Esophagus muscularis mucosa (tissue), 4 donors: ENCODE measurements around the gene PHYHD1. TPM values are rescaled to one million over a fixed set of nuclear protein-coding genes. Genes with fewer than 3 reads are reported as not detected.

Experiments
- DNase-seq: peaks from one replicate; pipeline ENCODE4 v3.0.0-alpha.2; 2017; ENCODE audit errors: extremely low spot score
- H3K27ac ChIP-seq, 4 donors: fragments of 200-600 bp; sonication (generic); replicated peaks in 1 of 4; 1 replicate in 3 of 4; 2 replicates in 1 of 4; pipeline ENCODE4 v1.5.1; 2016 to 2019; ENCODE audit warnings: mild to moderate bottlenecking in 1 of 4
- H3K27me3 ChIP-seq, 4 donors: fragments of 200-600 bp; sonication (generic); one replicate each; pipeline versions ENCODE4 v1.5.1 to v1.6.0; 2016 to 2019
- H3K36me3 ChIP-seq, 4 donors: fragments of 200-600 bp; sonication (generic); one replicate each; pipeline ENCODE4 v1.5.1; 2016 to 2019
- H3K4me1 ChIP-seq, 4 donors: fragments of 200-600 bp; sonication (generic); one replicate each; pipeline ENCODE4 v1.5.1; 2016 to 2019
- H3K4me3 ChIP-seq, 4 donors: fragments of 200-600 bp; sonication (generic); 1 replicate in 2 of 4; 2 replicates in 2 of 4; pipeline ENCODE4 v1.5.1; 2016 to 2019; ENCODE audit warnings: mild to moderate bottlenecking in 4 of 4, moderate library complexity in 1 of 4
- H3K9me3 ChIP-seq, 4 donors: fragments of 200-600 bp; sonication (generic); 1 replicate in 3 of 4; 2 replicates in 1 of 4; pipeline ENCODE4 v1.5.1; 2016 to 2019
- EP300 ChIP-seq: sonication (generic); formaldehyde crosslinking; IDR thresholded peaks from one replicate; pipeline ENCODE4 v1.6.1; 2017; ENCODE audit warnings: antibody characterized with exemption
- POLR2A ChIP-seq: fragments of 450-650 bp; IDR thresholded peaks from one replicate; pipeline ENCODE4 v1.6.1; 2017; ENCODE audit warnings: antibody characterized with exemption, moderate library complexity, mild to moderate bottlenecking, low read depth
- POLR2AphosphoS5 ChIP-seq, 2 donors: sonication (generic); formaldehyde crosslinking; IDR thresholded peaks; one replicate each; pipeline ENCODE4 v1.6.1; 2017; ENCODE audit warnings: antibody characterized with exemption in 2 of 2
- WGBS: methylation state at CpG from one replicate; pipeline ENCODE4 v1.1.5; 2018; 5-methylcytosine and 5-hydroxymethylcytosine counted together
- intact Hi-C: fragments of 100-400 bp; cut with DNase I; formaldehyde crosslinking; loops from one replicate; pipeline ENCODE4 v1.15.1; 2023
- total RNA-seq, 4 donors: library from RNA; depleted of rRNA; stranded (reverse); fragments of >200 nt; gene quantifications; one replicate each; pipeline versions ENCODE4 v1.1.0 to v1.2.1, GENCODE V29; 2016
- TF ChIP-seq, protein P1 (sequence below), 3 experiments: fragments of 200-600 bp in 2 of 3; fragments of 450-650 bp in 1 of 3; sonication (generic) in 2 of 3; IDR thresholded peaks; one replicate each; pipeline ENCODE4 v1.5.1; 2017 to 2019; ENCODE audit warnings: antibody characterized with exemption in 3 of 3, mild to moderate bottlenecking in 2 of 3, moderate library complexity in 1 of 3

The PHYHD1 gene
- total RNA-seq, 4 donors from 2014 or later, result 10.4 to 22.3 (median 12.0) TPM

DNA sequence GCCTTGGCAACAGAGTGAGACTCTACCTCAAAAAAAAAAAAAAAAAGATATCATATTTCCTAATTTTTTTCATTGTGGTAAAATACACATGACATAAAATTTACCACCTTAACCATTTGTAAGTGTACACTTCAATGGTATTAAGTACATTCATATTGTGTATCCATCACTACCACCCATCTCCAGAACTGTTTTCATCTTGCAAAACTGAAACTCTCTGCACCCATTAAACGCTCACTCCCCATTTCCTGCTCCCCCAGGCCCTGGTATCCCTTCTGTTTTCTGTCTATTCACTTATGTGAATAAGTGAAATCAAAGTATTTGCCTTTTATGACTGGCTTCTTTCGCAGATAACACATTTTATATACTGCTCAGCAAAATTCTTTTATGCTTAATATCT is 26.0 kb upstream of the PHYHD1 start:
- Histone ChIP-seq H3K4me1 (peaks cover 46 to 67% (median 58%) of the 10 kb centered on the region in 4 donors), H3K4me3 (no peak overlapping the region), H3K27ac (no peak overlapping the region), H3K9me3 (no peaks in the 10 kb centered on the region), H3K27me3 (no peaks in the 10 kb centered on the region), H3K36me3 (peaks cover 7 to 86% (median 66%) of the 10 kb centered on the region in 4 donors)
- DNase-seq, result no peak
- intact Hi-C loops, result no loop called here
- WGBS, result 82% methylated on average over 2 of the region's 2 CpGs
- TF ChIP-seq POLR2AphosphoS5 (IDR thresholded peaks at IDR 0.05) (no peak), EP300 (no peak)
- TF ChIP-seq, protein P1, sequence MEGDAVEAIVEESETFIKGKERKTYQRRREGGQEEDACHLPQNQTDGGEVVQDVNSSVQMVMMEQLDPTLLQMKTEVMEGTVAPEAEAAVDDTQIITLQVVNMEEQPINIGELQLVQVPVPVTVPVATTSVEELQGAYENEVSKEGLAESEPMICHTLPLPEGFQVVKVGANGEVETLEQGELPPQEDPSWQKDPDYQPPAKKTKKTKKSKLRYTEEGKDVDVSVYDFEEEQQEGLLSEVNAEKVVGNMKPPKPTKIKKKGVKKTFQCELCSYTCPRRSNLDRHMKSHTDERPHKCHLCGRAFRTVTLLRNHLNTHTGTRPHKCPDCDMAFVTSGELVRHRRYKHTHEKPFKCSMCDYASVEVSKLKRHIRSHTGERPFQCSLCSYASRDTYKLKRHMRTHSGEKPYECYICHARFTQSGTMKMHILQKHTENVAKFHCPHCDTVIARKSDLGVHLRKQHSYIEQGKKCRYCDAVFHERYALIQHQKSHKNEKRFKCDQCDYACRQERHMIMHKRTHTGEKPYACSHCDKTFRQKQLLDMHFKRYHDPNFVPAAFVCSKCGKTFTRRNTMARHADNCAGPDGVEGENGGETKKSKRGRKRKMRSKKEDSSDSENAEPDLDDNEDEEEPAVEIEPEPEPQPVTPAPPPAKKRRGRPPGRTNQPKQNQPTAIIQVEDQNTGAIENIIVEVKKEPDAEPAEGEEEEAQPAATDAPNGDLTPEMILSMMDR (IDR thresholded peaks at IDR 0.05), result no peak

DNA sequence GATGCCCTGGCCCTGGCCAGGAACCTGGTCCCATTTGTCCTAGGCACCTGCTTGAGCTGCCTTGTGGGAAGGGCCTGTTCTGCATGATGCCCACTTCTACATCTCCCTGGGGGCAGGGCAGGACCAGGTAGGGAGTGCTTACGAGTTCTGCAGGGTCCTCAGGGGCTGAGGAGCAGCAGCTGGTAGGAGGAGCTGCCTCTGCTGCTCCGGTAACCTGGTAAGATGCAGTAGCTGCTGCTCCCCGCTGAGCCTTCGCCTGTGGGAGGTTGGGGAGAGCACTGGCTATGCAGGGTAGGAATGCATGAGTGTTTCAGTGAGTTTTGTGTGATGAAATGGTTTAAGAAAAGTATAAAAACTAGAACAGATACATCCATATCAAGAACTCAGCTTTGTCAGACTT is 25.2 kb upstream of the PHYHD1 start:
- WGBS, result 61% methylated on average over 4 of the region's 4 CpGs
- Histone ChIP-seq H3K9me3 (no peaks in the 10 kb centered on the region), H3K4me3 (no peak overlapping the region), H3K36me3 (peaks cover 7 to 84% (median 63%) of the 10 kb centered on the region in 4 donors), H3K27ac (no peak overlapping the region), H3K4me1 (peaks cover 53 to 63% (median 58%) of the 10 kb centered on the region in 4 donors), H3K27me3 (no peaks in the 10 kb centered on the region)
- intact Hi-C loops, result no loop called here
- DNase-seq, result no peak
- TF ChIP-seq POLR2AphosphoS5 (IDR thresholded peaks at IDR 0.05) (no peak), EP300 (no peak), POLR2A (no peak)
- TF ChIP-seq, protein P1 (IDR thresholded peaks at IDR 0.05), result no peak

DNA sequence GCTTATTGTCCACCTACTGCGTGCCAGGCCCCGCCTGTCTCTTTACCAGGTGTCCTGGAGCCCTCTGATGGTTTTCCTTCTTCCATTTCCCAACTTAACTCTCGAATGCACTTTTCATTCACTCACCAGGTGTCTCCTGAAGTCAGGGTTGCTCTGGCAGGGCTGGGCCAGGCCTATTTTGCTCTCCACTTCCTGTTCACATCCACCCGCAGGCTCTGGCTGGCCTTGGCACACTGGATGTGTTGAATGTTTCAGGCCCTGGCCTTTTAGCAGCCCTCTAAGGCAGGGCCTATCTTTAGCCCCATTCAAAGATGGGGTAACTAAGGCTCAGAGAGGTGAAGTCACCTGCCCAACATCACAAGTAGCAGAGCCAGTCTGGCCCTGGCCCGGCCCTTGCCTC is 22.4 kb upstream of the PHYHD1 start:
- H3K36me3 ChIP-seq, result peaks cover 7 to 85% (median 67%) of the 10 kb centered on the region in 4 donors
- H3K4me1 ChIP-seq, result peaks cover 46 to 58% (median 52%) of the 10 kb centered on the region in 4 donors
- intact Hi-C loops, result no loop called here
- peak overlapping the region; percentile 15 to 55 (median 30) for H3K27ac ChIP-seq
- 91% methylated on average over 5 of the region's 5 CpGs for WGBS
- DNase-seq, result no peak
- H3K9me3 ChIP-seq, result no peaks in the 10 kb centered on the region
- H3K4me3 ChIP-seq, result no peak overlapping the region
- TF ChIP-seq EP300 (no peak), POLR2AphosphoS5 (IDR thresholded peaks at IDR 0.05) (no peak), POLR2A (no peak)
- TF ChIP-seq, protein P1 (IDR thresholded peaks at IDR 0.05), result no peak
- H3K27me3 ChIP-seq, result no peaks in the 10 kb centered on the region

DNA sequence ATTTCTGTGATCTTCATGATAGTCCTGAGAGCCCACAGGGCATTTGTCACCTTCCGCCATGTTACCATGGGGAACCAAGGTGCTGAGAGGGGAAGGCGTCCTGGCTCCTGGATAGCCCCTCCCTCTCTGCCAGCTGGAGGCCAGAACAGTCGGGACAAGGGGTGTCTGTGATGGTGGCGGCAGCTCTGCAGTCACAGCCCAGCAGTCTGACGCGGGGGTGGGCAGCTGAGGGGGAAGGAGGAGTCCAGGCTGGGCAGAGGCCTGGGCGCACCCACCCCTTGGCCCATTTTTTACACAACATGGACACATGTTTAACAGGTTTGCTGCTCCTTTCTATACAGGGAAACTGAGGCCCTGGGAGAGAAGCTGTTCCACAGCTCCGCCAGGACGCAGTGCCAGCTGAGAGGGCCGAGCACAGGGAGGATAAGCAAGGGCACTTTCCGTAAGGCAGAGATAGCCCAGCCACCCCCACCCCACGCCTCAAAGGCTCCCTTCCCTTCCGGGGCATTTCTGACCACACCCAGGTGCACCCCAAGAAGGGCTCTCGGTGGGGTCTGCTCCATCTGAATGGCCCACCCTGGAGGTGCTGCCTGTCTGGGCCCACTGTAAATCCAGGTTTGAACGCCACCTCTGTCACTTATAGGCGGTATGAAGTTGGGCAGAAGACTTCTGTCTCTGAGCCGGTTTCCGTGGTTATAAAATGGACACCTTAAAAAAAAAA is 21.8 kb upstream of the PHYHD1 start:
- Histone ChIP-seq H3K9me3 (no peaks in the 10 kb centered on the region), H3K27me3 (no peaks in the 10 kb centered on the region), H3K27ac (peak overlapping the region; percentile 15 to 55 (median 30)), H3K4me3 (no peak overlapping the region), H3K36me3 (peaks cover 5 to 79% (median 62%) of the 10 kb centered on the region in 4 donors), H3K4me1 (peaks cover 46 to 54% (median 49%) of the 10 kb centered on the region in 4 donors)
- no peak for DNase-seq
- TF ChIP-seq, protein P1 (IDR thresholded peaks at IDR 0.05), result no peak
- TF ChIP-seq POLR2AphosphoS5 (IDR thresholded peaks at IDR 0.05) (no peak), EP300 (no peak), POLR2A (no peak)
- intact Hi-C loops, result no loop called here
- WGBS, result 75% methylated on average over 8 of the region's 18 CpGs
